Measurements from ENCODE around the gene GALNT12.

GALNT12 gene, protein sequence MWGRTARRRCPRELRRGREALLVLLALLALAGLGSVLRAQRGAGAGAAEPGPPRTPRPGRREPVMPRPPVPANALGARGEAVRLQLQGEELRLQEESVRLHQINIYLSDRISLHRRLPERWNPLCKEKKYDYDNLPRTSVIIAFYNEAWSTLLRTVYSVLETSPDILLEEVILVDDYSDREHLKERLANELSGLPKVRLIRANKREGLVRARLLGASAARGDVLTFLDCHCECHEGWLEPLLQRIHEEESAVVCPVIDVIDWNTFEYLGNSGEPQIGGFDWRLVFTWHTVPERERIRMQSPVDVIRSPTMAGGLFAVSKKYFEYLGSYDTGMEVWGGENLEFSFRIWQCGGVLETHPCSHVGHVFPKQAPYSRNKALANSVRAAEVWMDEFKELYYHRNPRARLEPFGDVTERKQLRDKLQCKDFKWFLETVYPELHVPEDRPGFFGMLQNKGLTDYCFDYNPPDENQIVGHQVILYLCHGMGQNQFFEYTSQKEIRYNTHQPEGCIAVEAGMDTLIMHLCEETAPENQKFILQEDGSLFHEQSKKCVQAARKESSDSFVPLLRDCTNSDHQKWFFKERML

GRCh38 chr9:98807070-98807813 lies at the start of gene GALNT12:
Gene GALNT12 (plus strand): TSS chr9:98807670. CDS start chr9:98807699, 29 bp downstream.
- H3K36me3 ChIP-seq (ENCODE audit: control insufficient read depth, insufficient read depth, low read length) = no peaks in the 10 kb centered on the region
- H3K27me3 ChIP-seq (ENCODE audit: control insufficient read depth, insufficient read depth, low read length) = no peaks in the 10 kb centered on the region
- peaks cover 49% of the 10 kb centered on the region for H3K4me1 ChIP-seq (ENCODE audit: control insufficient read depth, insufficient read depth, low read length)
- peak within 1 kb of the TSS; percentile 77 for H3K9ac ChIP-seq (ENCODE audit: low read length)
- peak within 1 kb of the TSS; percentile 49 for H3K4me3 ChIP-seq (ENCODE audit: low read length)
- H3K9me3 ChIP-seq (ENCODE audit: control insufficient read depth, low read length) = peaks cover 4% of the 10 kb centered on the region

DNA sequence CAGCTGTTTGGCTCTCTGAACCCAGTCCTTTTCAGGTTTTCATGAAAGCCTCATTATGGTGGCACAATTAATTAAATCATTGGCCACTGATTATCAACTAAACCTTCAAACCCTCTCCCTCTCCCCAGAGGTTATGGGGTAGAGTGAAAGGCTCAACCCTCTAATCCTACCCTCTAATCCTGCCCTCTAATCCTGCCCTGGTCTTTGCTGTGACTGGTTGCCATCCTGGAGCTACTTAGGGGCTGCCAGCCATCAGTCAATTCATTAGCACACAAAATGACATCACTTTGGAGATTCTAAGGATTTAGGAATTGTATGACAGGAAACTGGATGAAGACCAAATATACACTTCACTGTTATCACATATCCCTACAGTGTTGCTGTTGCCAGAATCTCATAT lies 47.2 kb upstream of the GALNT12 start:
- Histone ChIP-seq H3K4me1 (ENCODE audit: control insufficient read depth, insufficient read depth, low read length) (no peaks in the 10 kb centered on the region), H3K36me3 (ENCODE audit: control insufficient read depth, insufficient read depth, low read length) (no peaks in the 10 kb centered on the region), H3K9ac (ENCODE audit: low read length) (no peak overlapping the region), H3K4me3 (ENCODE audit: low read length) (no peak overlapping the region), H3K9me3 (ENCODE audit: control insufficient read depth, low read length) (no peaks in the 10 kb centered on the region), H3K27me3 (ENCODE audit: control insufficient read depth, insufficient read depth, low read length) (no peaks in the 10 kb centered on the region)

- H3K4me3 ChIP-seq (ENCODE audit: low read length) = no peak overlapping the region
- no peak overlapping the region for H3K9ac ChIP-seq (ENCODE audit: low read length)
- H3K9me3 ChIP-seq (ENCODE audit: control insufficient read depth, low read length) = no peaks in the 10 kb centered on the region
- H3K27me3 ChIP-seq (ENCODE audit: control insufficient read depth, insufficient read depth, low read length) = no peaks in the 10 kb centered on the region
- H3K4me1 ChIP-seq (ENCODE audit: control insufficient read depth, insufficient read depth, low read length) = no peaks in the 10 kb centered on the region
- H3K36me3 ChIP-seq (ENCODE audit: control insufficient read depth, insufficient read depth, low read length) = no peaks in the 10 kb centered on the region
Measured at GRCh38 chr9:98763986-98764745, 43.3 kb upstream of the GALNT12 start.

- H3K36me3 ChIP-seq (ENCODE audit: control insufficient read depth, insufficient read depth, low read length) = no peaks in the 10 kb centered on the region
Measured at GRCh38 chr9:98765256-98765655, 42.2 kb upstream of the GALNT12 start.

GRCh38 chr9:98766586-98766985 lies 40.9 kb upstream of the GALNT12 start:
- Histone ChIP-seq H3K9me3 (ENCODE audit: control insufficient read depth, low read length) (no peaks in the 10 kb centered on the region), H3K4me3 (ENCODE audit: low read length) (no peak overlapping the region), H3K27me3 (ENCODE audit: control insufficient read depth, insufficient read depth, low read length) (no peaks in the 10 kb centered on the region), H3K4me1 (ENCODE audit: control insufficient read depth, insufficient read depth, low read length) (no peaks in the 10 kb centered on the region), H3K36me3 (ENCODE audit: control insufficient read depth, insufficient read depth, low read length) (peaks cover under 1% of the 10 kb centered on the region), H3K9ac (ENCODE audit: low read length) (no peak overlapping the region)

More at GRCh38 chr9:98765256-98765655, 42.2 kb upstream of the GALNT12 start:
- Histone ChIP-seq H3K27me3 (ENCODE audit: control insufficient read depth, insufficient read depth, low read length) (no peaks in the 10 kb centered on the region), H3K9me3 (ENCODE audit: control insufficient read depth, low read length) (no peaks in the 10 kb centered on the region), H3K9ac (ENCODE audit: low read length) (no peak overlapping the region), H3K4me1 (ENCODE audit: control insufficient read depth, insufficient read depth, low read length) (no peaks in the 10 kb centered on the region), H3K4me3 (ENCODE audit: low read length) (no peak overlapping the region)

DNA sequence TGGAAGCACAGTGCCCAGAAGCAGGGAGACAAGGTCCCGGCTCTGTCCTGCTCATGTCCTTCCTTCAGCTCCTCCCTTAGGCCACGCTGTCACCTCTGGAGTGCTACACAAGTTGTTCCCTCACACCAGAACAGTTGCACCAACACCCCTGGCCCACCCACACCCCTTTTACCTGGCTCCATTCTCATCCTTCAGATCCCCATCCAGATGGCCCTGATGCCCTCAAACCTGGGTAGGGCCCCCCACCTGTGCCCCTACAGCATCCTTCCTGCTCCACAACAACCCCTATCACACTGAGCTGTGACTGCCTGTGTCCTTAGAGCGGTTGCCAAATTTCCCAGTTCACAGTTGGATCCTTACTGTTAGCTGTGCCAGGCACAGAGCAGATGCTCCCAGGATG lies 40.3 kb upstream of the GALNT12 start:
- Histone ChIP-seq H3K4me3 (ENCODE audit: low read length) (no peak overlapping the region), H3K27me3 (ENCODE audit: control insufficient read depth, insufficient read depth, low read length) (no peaks in the 10 kb centered on the region), H3K4me1 (ENCODE audit: control insufficient read depth, insufficient read depth, low read length) (no peaks in the 10 kb centered on the region), H3K36me3 (ENCODE audit: control insufficient read depth, insufficient read depth, low read length) (peaks cover 6% of the 10 kb centered on the region), H3K9me3 (ENCODE audit: control insufficient read depth, low read length) (no peaks in the 10 kb centered on the region), H3K9ac (ENCODE audit: low read length) (no peak overlapping the region)

GRCh38 chr9:98767915-98768314 lies 39.6 kb upstream of the GALNT12 start:
- Histone ChIP-seq H3K9ac (ENCODE audit: low read length) (no peak overlapping the region), H3K4me3 (ENCODE audit: low read length) (no peak overlapping the region), H3K4me1 (ENCODE audit: control insufficient read depth, insufficient read depth, low read length) (no peaks in the 10 kb centered on the region), H3K27me3 (ENCODE audit: control insufficient read depth, insufficient read depth, low read length) (no peaks in the 10 kb centered on the region), H3K9me3 (ENCODE audit: control insufficient read depth, low read length) (no peaks in the 10 kb centered on the region), H3K36me3 (ENCODE audit: control insufficient read depth, insufficient read depth, low read length) (peaks cover 9% of the 10 kb centered on the region)

DNA sequence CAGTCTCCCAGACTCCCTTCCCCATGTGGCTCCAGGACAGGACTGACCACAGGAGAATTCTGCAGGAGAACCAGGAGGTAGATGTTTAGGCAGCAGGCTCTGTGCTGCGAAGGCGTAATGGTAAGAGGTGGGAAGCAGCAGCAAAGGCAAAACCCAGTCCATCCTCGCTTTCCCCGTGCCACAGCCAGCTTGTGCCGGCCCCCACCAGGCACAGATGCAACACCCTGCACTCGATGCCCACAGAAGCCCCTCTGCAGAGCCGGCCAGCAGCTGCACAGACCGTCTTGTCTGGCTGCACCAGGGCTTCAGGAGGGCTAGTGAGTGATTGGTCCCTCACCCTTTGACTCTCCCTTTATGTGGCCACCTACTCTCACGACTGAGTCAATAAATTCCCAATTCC lies 39.1 kb upstream of the GALNT12 start:
- H3K27me3 ChIP-seq (ENCODE audit: control insufficient read depth, insufficient read depth, low read length) = no peaks in the 10 kb centered on the region
- H3K4me3 ChIP-seq (ENCODE audit: low read length) = no peak overlapping the region
- H3K9ac ChIP-seq (ENCODE audit: low read length) = no peak overlapping the region
- H3K4me1 ChIP-seq (ENCODE audit: control insufficient read depth, insufficient read depth, low read length) = no peaks in the 10 kb centered on the region
- H3K36me3 ChIP-seq (ENCODE audit: control insufficient read depth, insufficient read depth, low read length) = peaks cover 9% of the 10 kb centered on the region
- H3K9me3 ChIP-seq (ENCODE audit: control insufficient read depth, low read length) = no peaks in the 10 kb centered on the region

DNA sequence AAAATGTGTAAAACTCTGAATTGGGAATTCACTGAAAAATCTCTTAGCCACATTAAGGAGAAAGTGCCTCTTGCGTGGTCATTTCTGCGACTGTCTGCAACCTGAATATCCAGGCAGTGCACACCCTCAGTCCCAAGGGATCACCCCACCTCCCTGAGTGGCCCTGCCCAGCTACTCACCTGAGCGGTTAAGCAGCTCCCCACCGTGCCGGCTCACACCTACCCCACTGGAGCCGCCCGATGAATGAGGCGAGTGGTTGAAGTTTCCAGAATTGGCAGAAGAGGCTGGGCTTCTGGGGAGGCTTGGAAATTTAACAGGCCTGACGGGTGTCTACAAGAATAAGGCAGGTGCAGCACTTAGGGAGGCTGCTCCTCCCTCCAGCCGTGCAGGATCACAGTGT lies 36.8 kb upstream of the GALNT12 start:
- H3K27me3 ChIP-seq (ENCODE audit: control insufficient read depth, insufficient read depth, low read length) = no peaks in the 10 kb centered on the region
- H3K36me3 ChIP-seq (ENCODE audit: control insufficient read depth, insufficient read depth, low read length) = peaks cover 9% of the 10 kb centered on the region
- H3K4me3 ChIP-seq (ENCODE audit: low read length) = no peak overlapping the region
- no peaks in the 10 kb centered on the region for H3K9me3 ChIP-seq (ENCODE audit: control insufficient read depth, low read length)
- H3K4me1 ChIP-seq (ENCODE audit: control insufficient read depth, insufficient read depth, low read length) = no peaks in the 10 kb centered on the region
- no peak overlapping the region for H3K9ac ChIP-seq (ENCODE audit: low read length)

GRCh38 chr9:98771209-98771874 lies 36.1 kb upstream of the GALNT12 start:
- no peaks in the 10 kb centered on the region for H3K4me1 ChIP-seq (ENCODE audit: control insufficient read depth, insufficient read depth, low read length)
- peaks cover 9% of the 10 kb centered on the region for H3K36me3 ChIP-seq (ENCODE audit: control insufficient read depth, insufficient read depth, low read length)
- no peak overlapping the region for H3K4me3 ChIP-seq (ENCODE audit: low read length)
- H3K27me3 ChIP-seq (ENCODE audit: control insufficient read depth, insufficient read depth, low read length) = no peaks in the 10 kb centered on the region
- no peaks in the 10 kb centered on the region for H3K9me3 ChIP-seq (ENCODE audit: control insufficient read depth, low read length)
- no peak overlapping the region for H3K9ac ChIP-seq (ENCODE audit: low read length)

DNA sequence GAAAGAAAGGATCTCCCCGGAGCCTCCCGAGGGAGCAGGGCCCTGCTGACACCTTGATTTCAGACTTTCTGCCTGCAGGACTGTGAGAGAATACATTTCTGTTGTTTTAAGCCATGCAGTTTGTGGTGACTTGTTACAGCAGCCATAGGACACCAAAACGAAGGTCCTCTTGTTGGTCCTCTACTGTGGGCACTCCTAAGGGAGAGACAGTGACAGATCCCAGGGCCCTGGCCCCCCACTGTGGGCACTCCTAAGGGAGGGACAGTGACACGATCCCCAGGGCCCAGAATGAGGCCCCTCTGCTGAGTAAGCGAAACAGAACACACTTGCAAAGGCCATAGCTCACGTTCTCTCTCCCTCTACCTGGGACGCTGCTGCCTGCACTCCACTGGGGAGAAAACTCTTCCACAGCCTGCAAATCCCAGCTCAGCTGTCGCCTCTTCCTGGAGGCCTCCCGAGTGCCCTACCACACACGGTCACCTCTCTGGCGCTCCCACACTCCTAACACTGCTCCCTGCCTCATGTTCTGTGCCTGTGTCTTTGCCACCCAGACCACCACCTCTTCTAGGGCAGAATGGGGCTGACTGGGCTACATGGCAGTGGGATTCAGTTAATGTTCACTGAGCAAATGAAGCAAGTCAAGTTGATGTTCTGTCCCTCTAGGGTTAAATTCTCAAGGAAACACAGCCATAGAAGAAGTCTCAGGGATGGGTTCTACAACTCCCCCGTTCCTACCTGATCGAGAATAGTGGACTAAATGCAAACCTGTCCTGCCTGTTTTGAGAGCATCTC lies 34.9 kb upstream of the GALNT12 start:
- Histone ChIP-seq H3K9ac (ENCODE audit: low read length) (no peak overlapping the region), H3K4me1 (ENCODE audit: control insufficient read depth, insufficient read depth, low read length) (no peaks in the 10 kb centered on the region), H3K9me3 (ENCODE audit: control insufficient read depth, low read length) (no peaks in the 10 kb centered on the region), H3K27me3 (ENCODE audit: control insufficient read depth, insufficient read depth, low read length) (no peaks in the 10 kb centered on the region), H3K36me3 (ENCODE audit: control insufficient read depth, insufficient read depth, low read length) (peaks cover 9% of the 10 kb centered on the region), H3K4me3 (ENCODE audit: low read length) (no peak overlapping the region)
